ENCODE measurements around the gene LMBR1. TPM values are rescaled to one million over a fixed set of nuclear protein-coding genes. Genes with fewer than 3 reads are reported as not detected.
A peak's percentile ranks its signal among the peaks of the same experiment; 100 is the strongest.

The LMBR1 gene
- total RNA-seq, 1 donor from 2014 or later: 159 TPM

DNA sequence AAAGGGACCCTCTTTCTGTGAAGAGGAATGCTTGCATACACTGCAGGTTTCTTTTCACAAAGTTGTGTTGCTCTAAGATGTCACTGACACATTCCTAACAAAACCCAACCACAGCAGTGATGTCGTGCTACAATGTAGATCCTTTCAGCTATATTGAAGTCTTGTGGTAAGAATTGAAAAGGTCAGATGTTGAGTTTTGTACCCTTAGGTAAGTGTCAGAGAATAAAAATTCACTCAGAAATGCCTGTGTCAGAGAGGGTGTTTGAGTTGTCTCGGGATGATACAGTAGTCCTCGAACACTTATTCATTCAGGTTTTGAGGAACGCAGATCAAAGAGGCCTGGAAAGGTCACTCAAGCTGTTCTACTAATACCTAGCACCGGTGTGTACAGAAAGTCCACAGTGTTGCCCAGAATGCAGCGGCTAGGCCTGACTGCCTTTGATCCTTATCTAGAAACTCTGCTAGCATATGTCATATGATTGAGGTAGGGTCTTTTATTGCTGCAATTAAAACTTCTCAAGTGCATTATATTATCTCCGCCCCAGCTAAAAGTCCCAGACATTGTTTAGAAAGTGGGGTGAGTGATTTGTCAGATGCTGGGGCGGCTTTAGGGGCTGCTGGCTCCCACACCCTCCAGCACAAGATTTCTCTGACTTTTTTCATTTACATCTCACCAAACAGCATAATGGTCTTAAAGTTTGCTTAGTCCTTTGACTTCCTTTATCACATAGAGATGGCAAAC, 226.4 kb downstream of the LMBR1 start:
- H3K27ac Mint-ChIP-seq (ENCODE audit: unreplicated experiment): no peak overlapping the region
- H3K27me3 Mint-ChIP-seq (ENCODE audit: unreplicated experiment): peaks cover 4% of the 10 kb centered on the region
- H3K4me1 Mint-ChIP-seq (ENCODE audit: unreplicated experiment): peaks cover 15% of the 10 kb centered on the region

DNA sequence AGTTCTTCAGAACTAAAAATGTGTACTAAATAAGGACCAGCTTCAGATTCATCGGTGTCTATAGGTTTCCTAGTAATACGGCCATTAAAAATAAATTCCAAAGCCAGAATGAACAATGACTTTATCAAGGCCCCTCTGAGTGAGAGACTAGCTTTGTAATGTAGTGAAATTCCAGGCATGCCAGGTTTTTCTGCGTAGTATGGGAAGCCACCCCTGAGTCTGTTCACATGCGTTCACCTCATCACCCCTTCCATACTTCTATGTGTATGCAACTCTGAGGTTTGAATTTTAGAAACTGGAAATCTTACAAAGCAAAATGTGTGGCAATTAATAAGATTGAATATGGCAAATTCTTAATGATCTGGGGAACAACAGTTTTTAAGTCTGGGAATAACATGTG, 227.9 kb downstream of the LMBR1 start:
- Mint-ChIP-seq H3K36me3 (ENCODE audit: low read depth, unreplicated experiment) (peaks cover 15% of the 10 kb centered on the region), H3K4me1 (ENCODE audit: unreplicated experiment) (peaks cover 4% of the 10 kb centered on the region), H3K27me3 (ENCODE audit: unreplicated experiment) (peaks cover under 1% of the 10 kb centered on the region), H3K4me3 (ENCODE audit: unreplicated experiment) (no peak overlapping the region), H3K27ac (ENCODE audit: unreplicated experiment) (peak overlapping the region; percentile 61), H3K9me3 (ENCODE audit: unreplicated experiment) (no peaks in the 10 kb centered on the region)
- no peak for DNase-seq (ENCODE audit: low spot score)
- no peak for TF ChIP-seq CTCF (IDR thresholded peaks at IDR 0.05; ENCODE audit: unreplicated experiment)

More for the DNA sequence above, 226.4 kb downstream of the LMBR1 start:
- Mint-ChIP-seq H3K9me3 (ENCODE audit: unreplicated experiment) (no peaks in the 10 kb centered on the region), H3K36me3 (ENCODE audit: low read depth, unreplicated experiment) (peaks cover 25% of the 10 kb centered on the region), H3K4me3 (ENCODE audit: unreplicated experiment) (no peak overlapping the region)
- DNase-seq (ENCODE audit: low spot score): no peak
- TF ChIP-seq CTCF (IDR thresholded peaks at IDR 0.05; ENCODE audit: unreplicated experiment): no peak

DNA sequence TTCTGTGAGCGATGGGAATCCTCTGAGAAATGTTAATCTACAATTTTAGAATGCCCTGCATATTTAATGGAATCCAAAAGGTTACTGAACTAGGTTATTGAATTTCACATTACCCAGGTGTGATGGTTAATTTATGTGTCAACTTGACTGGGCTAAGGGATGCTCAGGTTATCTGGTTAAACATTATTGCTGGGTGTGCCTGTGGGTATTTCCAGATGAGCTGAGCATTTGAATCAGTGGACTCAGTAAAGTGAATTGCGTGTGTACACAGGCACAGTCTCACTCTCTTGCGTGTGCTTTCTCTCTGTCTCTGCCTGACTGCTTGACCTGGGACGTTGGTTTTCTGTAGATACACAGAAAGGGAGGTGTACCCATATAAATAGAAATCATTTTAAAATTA, 230.7 kb downstream of the LMBR1 start:
- DNase-seq (ENCODE audit: low spot score): no peak
- H3K27me3 Mint-ChIP-seq (ENCODE audit: unreplicated experiment): peaks cover 2% of the 10 kb centered on the region
- H3K9me3 Mint-ChIP-seq (ENCODE audit: unreplicated experiment): no peaks in the 10 kb centered on the region
- no peak overlapping the region for H3K27ac Mint-ChIP-seq (ENCODE audit: unreplicated experiment)
- H3K4me1 Mint-ChIP-seq (ENCODE audit: unreplicated experiment): no peaks in the 10 kb centered on the region
- no peak for TF ChIP-seq CTCF (IDR thresholded peaks at IDR 0.05; ENCODE audit: unreplicated experiment)
- H3K4me3 Mint-ChIP-seq (ENCODE audit: unreplicated experiment): no peak overlapping the region
- H3K36me3 Mint-ChIP-seq (ENCODE audit: low read depth, unreplicated experiment): no peaks in the 10 kb centered on the region

DNA sequence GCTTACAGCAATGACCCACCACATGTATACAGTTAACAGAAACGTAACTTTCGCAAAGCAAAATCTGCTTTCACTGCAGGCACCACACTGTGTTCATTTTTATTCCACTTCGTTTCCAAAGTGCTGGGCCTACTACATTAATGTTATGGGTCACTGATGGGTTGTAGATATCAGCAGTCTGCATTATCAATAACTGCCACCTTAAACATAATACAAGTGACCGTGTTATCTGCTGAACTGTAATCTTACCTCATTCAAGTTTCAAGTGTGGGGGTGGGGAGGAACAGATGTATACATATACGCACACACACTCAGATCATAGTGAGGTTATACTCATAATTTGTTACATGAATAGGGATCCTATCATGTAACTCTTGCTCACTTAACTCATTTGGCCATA, 231.3 kb downstream of the LMBR1 start:
- TF ChIP-seq CTCF (IDR thresholded peaks at IDR 0.05; ENCODE audit: unreplicated experiment): no peak
- Mint-ChIP-seq H3K36me3 (ENCODE audit: low read depth, unreplicated experiment) (no peaks in the 10 kb centered on the region), H3K27me3 (ENCODE audit: unreplicated experiment) (peaks cover 2% of the 10 kb centered on the region), H3K9me3 (ENCODE audit: unreplicated experiment) (no peaks in the 10 kb centered on the region), H3K4me1 (ENCODE audit: unreplicated experiment) (no peaks in the 10 kb centered on the region), H3K27ac (ENCODE audit: unreplicated experiment) (no peak overlapping the region), H3K4me3 (ENCODE audit: unreplicated experiment) (no peak overlapping the region)
- no peak for DNase-seq (ENCODE audit: low spot score)

GRCh38 chr7:156659961-156660360, 233.0 kb downstream of the LMBR1 start:
- no peak for DNase-seq (ENCODE audit: low spot score)
- peaks cover 2% of the 10 kb centered on the region for H3K27me3 Mint-ChIP-seq (ENCODE audit: unreplicated experiment)
- no peak overlapping the region for H3K27ac Mint-ChIP-seq (ENCODE audit: unreplicated experiment)
- no peak overlapping the region for H3K4me3 Mint-ChIP-seq (ENCODE audit: unreplicated experiment)
- H3K36me3 Mint-ChIP-seq (ENCODE audit: low read depth, unreplicated experiment): no peaks in the 10 kb centered on the region
- no peaks in the 10 kb centered on the region for H3K9me3 Mint-ChIP-seq (ENCODE audit: unreplicated experiment)
- no peak for TF ChIP-seq CTCF (IDR thresholded peaks at IDR 0.05; ENCODE audit: unreplicated experiment)
- H3K4me1 Mint-ChIP-seq (ENCODE audit: unreplicated experiment): no peaks in the 10 kb centered on the region
